Upper lobe of left lung (tissue), 4 donors: ENCODE results near the gene VPS41.

Experiments used
- CTCF ChIP-seq, 6 experiments: fragments of 450-650 bp in 4 of 6; fragments of 200-600 bp in 2 of 6; sonication (generic) in 2 of 6; IDR thresholded peaks; one replicate each; pipeline ENCODE4 v1.5.1; 2016 to 2019; ENCODE audit warnings: antibody characterized with exemption in 6 of 6
- EP300 ChIP-seq, 4 donors: sonication (generic); formaldehyde crosslinking; IDR thresholded peaks; one replicate each; pipeline ENCODE4 v1.5.1; 2017; ENCODE audit warnings: antibody characterized with exemption in 4 of 4, control low read depth in 2 of 4

GRCh38 chr7:38731215-38731614, 177.8 kb downstream of the VPS41 start:
- TF ChIP-seq CTCF (IDR thresholded peaks at IDR 0.05) (no peak), EP300 (IDR thresholded peaks at IDR 0.05) (no peak)
